CD8-positive, alpha-beta memory T cell (primary cell): Measurements from ENCODE around the gene SH3BP4. TPM values are rescaled to one million over a fixed set of nuclear protein-coding genes. Genes with fewer than 3 reads are reported as not detected.

Experiments used
- CTCF ChIA-PET: fragments of 350-600 bp; sonication (Branson Sonifier 250); formaldehyde crosslinking; loops from one replicate; lab custom pipeline; 2021; ENCODE audit warnings: antibody characterized with exemption; lab: Charles Lee
- POLR2A ChIA-PET: fragments of 350-600 bp; sonication (Branson Sonifier 250); formaldehyde crosslinking; loops from one replicate; lab custom pipeline; 2021; ENCODE audit warnings: antibody characterized with exemption; lab: Charles Lee
- DNase-seq, 5 donors: peaks; one replicate each; pipeline versions ENCODE4 v3.0.0 to v3.0.0-alpha.2; 2020 to 2022; ENCODE audit warnings: mixed read lengths in 1 of 5
- H3K27ac ChIP-seq: one replicate; pipeline ENCODE4 v1.7.0; 2013; ENCODE audit warnings: low read depth, mild to moderate bottlenecking, low read length, moderate library complexity
- H3K27me3 ChIP-seq: 2 replicates; pipeline ENCODE4 v1.7.0; 2013; ENCODE audit warnings: low read length, mild to moderate bottlenecking; ENCODE audit not compliant: insufficient read depth, poor library complexity, severe bottlenecking
- H3K36me3 ChIP-seq: 2 replicates; pipeline ENCODE4 v1.7.0; 2013; ENCODE audit warnings: mild to moderate bottlenecking, low read length, moderate library complexity; ENCODE audit not compliant: insufficient read depth
- H3K4me1 ChIP-seq: 2 replicates; pipeline ENCODE4 v1.7.0; 2013; ENCODE audit warnings: mild to moderate bottlenecking, low read length, moderate library complexity; ENCODE audit not compliant: insufficient read depth
- H3K4me3 ChIP-seq: 2 replicates; pipeline ENCODE4 v1.7.0; 2013; ENCODE audit warnings: mild to moderate bottlenecking, low read length
- H3K9me3 ChIP-seq: 2 replicates; pipeline ENCODE4 v1.7.0; 2013; ENCODE audit warnings: mild to moderate bottlenecking, low read length
- H3K27ac Mint-ChIP-seq, 8 donors: one replicate each; pipeline ENCODE4 v1.8.0; 2020 to 2021; ENCODE audit warnings: mixed read lengths in 8 of 8, mild to moderate bottlenecking in 6 of 8, inconsistent platforms in 3 of 8, moderate library complexity in 3 of 8
- H3K27me3 Mint-ChIP-seq, 2 donors: one replicate each; pipeline ENCODE4 v1.8.0; 2020 to 2021; ENCODE audit warnings: mixed read lengths in 2 of 2, mild to moderate bottlenecking in 1 of 2, moderate library complexity in 1 of 2
- H3K36me3 Mint-ChIP-seq, 3 donors: one replicate each; pipeline ENCODE4 v1.8.0; 2020 to 2021; ENCODE audit warnings: mixed read lengths in 3 of 3, inconsistent platforms in 1 of 3, mild to moderate bottlenecking in 1 of 3
- H3K4me1 Mint-ChIP-seq, 3 donors: one replicate each; pipeline ENCODE4 v1.8.0; 2020 to 2021; ENCODE audit warnings: mixed read lengths in 3 of 3, inconsistent platforms in 1 of 3, mild to moderate bottlenecking in 1 of 3
- H3K4me3 Mint-ChIP-seq, 7 donors: one replicate each; pipeline ENCODE4 v1.8.0; 2020 to 2021; ENCODE audit warnings: mixed read lengths in 7 of 7, mild to moderate bottlenecking in 6 of 7, moderate library complexity in 4 of 7, inconsistent platforms in 2 of 7
- H3K9me3 Mint-ChIP-seq, 5 donors: one replicate each; pipeline ENCODE4 v1.8.0; 2020 to 2022; ENCODE audit warnings: mixed read lengths in 5 of 5, mild to moderate bottlenecking in 3 of 5, moderate library complexity in 2 of 5, inconsistent platforms in 1 of 5
- polyA plus RNA-seq: library from polyadenylated mRNA; unstranded; fragments of 300-500 nt; fragmentation: Illumina TruSeq; gene quantifications from one replicate; pipeline ENCODE4 v1.2.3, GENCODE V29; 2021
- total RNA-seq, 2 experiments: library from RNA; stranded (reverse); gene quantifications; one replicate each; pipeline ENCODE4 v1.2.3, GENCODE V29; 2021

Gene SH3BP4
- total and polyA plus RNA-seq, 3 experiments from 2014 or later: 0.18 TPM; not detected in 2

DNA sequence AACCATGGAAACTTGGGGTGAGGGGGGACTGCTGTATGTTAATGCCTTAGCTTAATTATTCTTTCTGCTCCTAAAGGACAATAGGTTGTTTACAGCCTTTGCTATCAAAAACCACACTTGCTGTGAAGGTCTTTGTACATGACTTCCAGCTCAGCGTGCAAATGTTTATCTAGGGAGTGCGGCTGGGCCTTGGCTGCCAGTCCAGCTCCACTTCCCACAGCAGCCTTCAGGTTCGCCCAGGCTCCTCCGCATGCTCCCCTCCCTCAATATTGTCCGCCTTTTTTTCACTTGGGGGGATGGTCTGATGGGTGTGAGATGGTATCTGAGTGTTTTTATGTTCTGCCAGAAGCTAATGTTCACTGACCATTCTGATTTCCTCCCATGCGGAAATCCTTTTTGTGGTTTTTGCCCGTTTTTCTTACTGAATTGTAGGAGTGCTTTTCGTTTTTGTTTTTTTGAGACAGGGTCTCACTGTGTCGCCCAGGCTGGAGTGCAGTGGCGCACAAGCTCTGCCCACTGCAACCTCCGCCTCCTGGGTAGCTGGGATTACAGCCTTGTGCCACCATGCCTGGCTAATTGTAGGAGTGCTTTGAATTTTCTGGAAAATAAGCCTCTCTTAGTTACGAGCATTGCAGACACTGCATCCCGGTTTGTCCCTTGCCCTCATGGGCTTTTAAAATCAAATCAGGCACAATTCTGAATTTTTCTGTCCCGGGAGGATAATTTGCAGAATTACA, 28.8 kb downstream of the SH3BP4 start:
- Mint-ChIP-seq H3K4me3 (no peak overlapping the region), H3K27me3 (peaks cover 0 to 5% of the 10 kb centered on the region in 2 donors), H3K36me3 (no peaks in the 10 kb centered on the region), H3K4me1 (no peaks in the 10 kb centered on the region), H3K9me3 (peaks cover 0 to 8% (median 0%) of the 10 kb centered on the region in 5 donors), H3K27ac (peak overlapping the region in 1 of 8 donors; percentile 4)
- no peak overlapping the region for H3K4me3 ChIP-seq
- H3K9me3 ChIP-seq: no peaks in the 10 kb centered on the region
- no peaks in the 10 kb centered on the region for H3K36me3 ChIP-seq
- H3K4me1 ChIP-seq: no peaks in the 10 kb centered on the region
- ChIA-PET POLR2A (no interaction called here), CTCF (no interaction called here)
- no peak for DNase-seq
- no peaks in the 10 kb centered on the region for H3K27me3 ChIP-seq
- no peak overlapping the region for H3K27ac ChIP-seq

DNA sequence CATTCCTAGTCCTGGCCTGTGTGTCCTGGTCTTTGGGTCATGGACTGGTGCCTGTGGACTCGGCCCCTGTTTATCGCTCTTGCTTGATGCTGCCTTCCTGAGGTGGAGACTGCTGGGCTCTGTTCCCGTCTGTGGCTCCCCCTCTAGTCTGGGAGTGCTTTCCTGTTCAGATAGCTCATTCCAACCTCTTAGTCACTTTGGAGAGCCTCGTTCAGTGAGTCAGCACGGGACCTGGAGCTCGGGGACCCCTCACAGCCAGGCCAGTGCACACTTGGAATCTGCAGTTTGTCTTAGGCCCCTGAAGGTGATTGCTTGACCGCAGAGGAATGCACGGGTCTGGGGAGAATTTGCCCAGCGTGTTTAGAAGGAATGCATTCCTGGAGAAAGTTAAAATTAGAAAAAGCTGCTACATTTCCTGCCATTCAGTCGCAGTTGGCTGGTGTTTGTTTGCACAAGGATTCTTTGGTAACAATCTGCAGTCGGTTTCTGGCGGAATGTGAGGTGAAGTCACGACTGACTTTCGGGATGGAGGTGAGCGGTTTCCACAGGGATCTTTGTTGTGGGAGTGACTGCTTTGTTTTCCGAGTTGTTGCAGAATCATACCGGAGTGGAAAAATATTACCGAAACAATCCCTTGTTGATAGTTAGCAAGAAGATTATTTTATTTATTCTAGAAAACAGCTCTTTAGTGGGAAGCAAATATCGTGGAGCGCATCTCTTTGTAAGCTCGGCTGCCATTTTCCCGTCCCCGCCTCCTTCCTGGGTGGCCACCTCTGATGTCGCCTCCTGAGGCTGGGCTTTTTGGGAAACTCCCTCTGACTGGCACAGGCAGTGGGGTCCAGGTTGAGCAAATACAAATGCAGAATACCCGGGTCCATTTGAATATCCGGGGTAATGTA, 29.6 kb downstream of the SH3BP4 start:
- POLR2A ChIA-PET: no interaction called here
- no peak for DNase-seq
- Histone ChIP-seq H3K4me3 (no peak overlapping the region), H3K27ac (no peak overlapping the region), H3K9me3 (no peaks in the 10 kb centered on the region), H3K27me3 (no peaks in the 10 kb centered on the region), H3K36me3 (no peaks in the 10 kb centered on the region), H3K4me1 (no peaks in the 10 kb centered on the region)
- Mint-ChIP-seq H3K4me1 (no peaks in the 10 kb centered on the region), H3K27ac (no peak overlapping the region), H3K36me3 (no peaks in the 10 kb centered on the region), H3K27me3 (peaks cover 0 to 5% of the 10 kb centered on the region in 2 donors), H3K4me3 (no peak overlapping the region), H3K9me3 (peaks cover 0 to 8% (median 0%) of the 10 kb centered on the region in 5 donors)
- CTCF ChIA-PET: no interaction called here

DNA sequence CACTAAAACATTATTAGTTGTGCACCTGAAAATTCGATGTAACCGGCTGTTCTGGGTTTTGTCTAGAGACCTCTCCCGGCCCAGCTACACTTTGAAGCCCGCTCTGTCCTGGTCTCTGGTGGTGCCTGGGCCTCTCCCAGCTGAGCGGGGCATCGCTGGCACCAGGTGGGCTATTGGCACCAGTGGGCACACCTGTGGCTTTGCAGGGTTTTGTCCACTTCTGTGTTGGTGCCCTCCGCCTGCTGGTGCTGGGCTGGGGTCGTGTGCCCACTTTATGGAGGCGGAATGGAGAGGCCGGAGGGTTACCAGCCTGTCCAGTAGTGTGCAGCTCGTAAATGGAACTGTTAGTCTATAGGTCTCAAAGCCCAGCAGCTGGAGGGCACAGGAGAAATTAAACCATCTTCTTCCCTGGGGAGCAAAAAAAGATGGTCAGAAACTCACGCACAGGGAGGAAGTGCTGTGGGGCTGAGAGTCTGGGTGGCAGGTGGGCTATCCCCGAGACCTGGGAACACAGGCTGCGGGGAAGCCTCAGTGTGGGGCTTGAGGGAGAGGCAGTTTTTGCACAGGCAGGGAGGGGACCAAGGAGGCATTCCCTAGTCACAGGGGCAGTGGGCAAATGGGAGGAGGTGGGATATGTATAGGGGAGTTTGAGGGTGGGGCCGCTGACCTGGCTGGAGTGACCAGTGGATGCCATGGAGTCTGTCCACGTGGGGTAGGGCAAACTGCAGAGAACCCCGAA, 30.4 kb downstream of the SH3BP4 start:
- ChIA-PET CTCF (no interaction called here), POLR2A (no interaction called here)
- no peaks in the 10 kb centered on the region for H3K4me1 Mint-ChIP-seq
- Histone ChIP-seq H3K36me3 (no peaks in the 10 kb centered on the region), H3K9me3 (no peaks in the 10 kb centered on the region), H3K27me3 (no peaks in the 10 kb centered on the region), H3K4me1 (no peaks in the 10 kb centered on the region), H3K27ac (no peak overlapping the region), H3K4me3 (no peak overlapping the region)
- DNase-seq: no peak
- H3K4me3 Mint-ChIP-seq: no peak overlapping the region
- peaks cover 0 to 8% of the 10 kb centered on the region in 2 donors for H3K27me3 Mint-ChIP-seq
- H3K36me3 Mint-ChIP-seq: no peaks in the 10 kb centered on the region
- no peak overlapping the region for H3K27ac Mint-ChIP-seq
- H3K9me3 Mint-ChIP-seq: peaks cover 0 to 8% (median 0%) of the 10 kb centered on the region in 5 donors

DNA sequence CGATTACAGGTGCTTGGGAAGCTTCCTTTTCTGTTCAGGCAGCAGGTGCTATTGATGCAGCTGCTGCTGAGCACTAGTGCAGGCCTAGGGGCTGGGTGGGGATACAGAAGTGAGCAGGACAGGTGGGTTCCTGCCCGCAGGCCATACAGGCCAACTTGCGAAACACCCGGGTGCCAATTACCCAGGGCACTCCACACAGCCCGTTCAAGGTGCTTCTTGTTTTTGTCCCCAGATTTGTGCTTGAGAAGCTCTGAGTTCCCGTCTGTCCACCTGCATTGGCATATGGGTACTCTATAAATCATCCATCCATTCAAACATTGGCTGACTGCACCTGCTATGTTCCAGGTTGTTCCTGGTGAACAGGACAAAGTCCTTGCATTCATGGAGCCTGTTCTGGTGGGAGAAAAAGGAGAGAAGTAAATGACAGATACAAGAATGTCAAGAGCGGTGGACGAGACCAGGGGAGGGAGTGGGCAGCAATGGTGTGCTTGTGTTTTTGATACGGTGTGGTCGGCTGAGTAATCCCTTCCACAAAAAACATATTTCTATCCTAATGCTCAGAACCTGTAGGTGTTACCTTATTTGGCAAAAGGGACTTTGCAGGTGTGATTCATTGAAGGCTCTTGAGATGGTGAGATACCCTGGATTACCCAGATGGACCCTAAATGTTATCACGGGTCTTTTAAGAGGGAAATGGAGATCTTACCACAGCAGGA, 31.4 kb downstream of the SH3BP4 start:
- Mint-ChIP-seq H3K27ac (no peak overlapping the region), H3K27me3 (peaks cover 5 to 9% of the 10 kb centered on the region in 2 donors), H3K36me3 (no peaks in the 10 kb centered on the region), H3K9me3 (peaks cover 0 to 8% (median 0%) of the 10 kb centered on the region in 5 donors), H3K4me1 (no peaks in the 10 kb centered on the region), H3K4me3 (no peak overlapping the region)
- no peaks in the 10 kb centered on the region for H3K9me3 ChIP-seq
- no peak overlapping the region for H3K4me3 ChIP-seq
- CTCF ChIA-PET: no interaction called here
- H3K36me3 ChIP-seq: no peaks in the 10 kb centered on the region
- H3K27ac ChIP-seq: no peak overlapping the region
- POLR2A ChIA-PET: no interaction called here
- no peaks in the 10 kb centered on the region for H3K4me1 ChIP-seq
- H3K27me3 ChIP-seq: no peaks in the 10 kb centered on the region
- no peak for DNase-seq

DNA sequence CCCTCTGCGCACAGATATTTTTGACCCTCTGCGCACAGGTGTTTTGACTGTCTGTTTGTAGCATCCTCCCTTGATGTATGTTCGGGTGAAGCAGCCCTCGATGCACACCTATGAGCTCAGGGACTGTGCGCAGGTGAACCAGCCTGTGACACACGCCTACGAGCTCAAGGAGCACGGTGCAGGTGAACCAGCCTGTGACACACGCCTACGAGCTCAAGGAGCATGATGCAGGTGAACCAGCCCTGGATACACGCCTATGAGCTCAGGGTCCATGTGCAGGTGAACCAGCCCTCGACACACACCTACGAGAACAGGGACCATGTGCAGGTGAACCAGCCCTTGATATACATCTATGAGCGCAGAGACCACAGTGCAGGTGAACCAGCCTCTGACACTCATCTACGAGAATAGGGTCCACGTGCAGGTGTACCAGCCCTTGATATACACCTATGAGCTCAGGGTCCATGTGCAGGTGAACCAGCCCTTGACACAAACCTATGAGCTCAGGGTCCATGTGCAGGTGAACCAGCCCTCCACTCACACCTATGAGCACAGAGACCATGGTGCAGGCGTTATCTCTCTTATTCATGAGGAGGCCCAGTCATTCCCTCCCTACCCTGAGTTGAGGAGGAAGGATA, 33.9 kb downstream of the SH3BP4 start:
- Histone ChIP-seq H3K27me3 (no peaks in the 10 kb centered on the region), H3K27ac (no peak overlapping the region), H3K4me3 (no peak overlapping the region), H3K36me3 (no peaks in the 10 kb centered on the region), H3K4me1 (no peaks in the 10 kb centered on the region), H3K9me3 (no peaks in the 10 kb centered on the region)
- Mint-ChIP-seq H3K4me1 (no peaks in the 10 kb centered on the region), H3K9me3 (no peaks in the 10 kb centered on the region), H3K4me3 (no peak overlapping the region), H3K27ac (peak overlapping the region in 1 of 8 donors; percentile 55), H3K27me3 (peaks cover 12 to 13% of the 10 kb centered on the region in 2 donors), H3K36me3 (no peaks in the 10 kb centered on the region)
- POLR2A ChIA-PET: no interaction called here
- no peak for DNase-seq
- CTCF ChIA-PET: no interaction called here

DNA sequence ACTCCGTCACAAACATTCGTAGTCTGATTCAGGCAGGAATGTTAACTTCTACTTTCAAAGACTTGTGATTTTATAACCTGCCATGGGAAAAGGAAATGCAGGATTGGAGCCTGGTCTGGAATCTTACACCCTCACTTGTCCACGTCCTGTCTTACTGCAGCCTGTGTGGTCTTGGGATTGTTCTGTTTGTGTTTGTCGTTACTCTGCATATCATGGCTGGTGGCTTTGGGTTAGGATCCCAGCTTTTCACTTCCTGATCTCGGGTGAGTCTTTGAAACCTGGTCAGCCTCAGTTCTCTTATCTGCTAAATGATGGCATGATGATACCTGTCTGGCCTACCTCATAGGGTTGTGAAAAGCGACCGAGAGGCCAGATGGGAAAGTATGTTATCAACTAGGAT, 34.6 kb downstream of the SH3BP4 start:
- H3K4me3 ChIP-seq: no peak overlapping the region
- H3K9me3 ChIP-seq: no peaks in the 10 kb centered on the region
- H3K27ac ChIP-seq: no peak overlapping the region
- H3K4me1 Mint-ChIP-seq: no peaks in the 10 kb centered on the region
- H3K4me1 ChIP-seq: no peaks in the 10 kb centered on the region
- ChIA-PET CTCF (no interaction called here), POLR2A (no interaction called here)
- no peaks in the 10 kb centered on the region for H3K27me3 ChIP-seq
- H3K4me3 Mint-ChIP-seq: no peak overlapping the region
- H3K27me3 Mint-ChIP-seq: peaks cover 12 to 13% of the 10 kb centered on the region in 2 donors
- DNase-seq: no peak
- no peaks in the 10 kb centered on the region for H3K9me3 Mint-ChIP-seq
- no peaks in the 10 kb centered on the region for H3K36me3 ChIP-seq
- H3K27ac Mint-ChIP-seq: no peak overlapping the region
- H3K36me3 Mint-ChIP-seq: no peaks in the 10 kb centered on the region

DNA sequence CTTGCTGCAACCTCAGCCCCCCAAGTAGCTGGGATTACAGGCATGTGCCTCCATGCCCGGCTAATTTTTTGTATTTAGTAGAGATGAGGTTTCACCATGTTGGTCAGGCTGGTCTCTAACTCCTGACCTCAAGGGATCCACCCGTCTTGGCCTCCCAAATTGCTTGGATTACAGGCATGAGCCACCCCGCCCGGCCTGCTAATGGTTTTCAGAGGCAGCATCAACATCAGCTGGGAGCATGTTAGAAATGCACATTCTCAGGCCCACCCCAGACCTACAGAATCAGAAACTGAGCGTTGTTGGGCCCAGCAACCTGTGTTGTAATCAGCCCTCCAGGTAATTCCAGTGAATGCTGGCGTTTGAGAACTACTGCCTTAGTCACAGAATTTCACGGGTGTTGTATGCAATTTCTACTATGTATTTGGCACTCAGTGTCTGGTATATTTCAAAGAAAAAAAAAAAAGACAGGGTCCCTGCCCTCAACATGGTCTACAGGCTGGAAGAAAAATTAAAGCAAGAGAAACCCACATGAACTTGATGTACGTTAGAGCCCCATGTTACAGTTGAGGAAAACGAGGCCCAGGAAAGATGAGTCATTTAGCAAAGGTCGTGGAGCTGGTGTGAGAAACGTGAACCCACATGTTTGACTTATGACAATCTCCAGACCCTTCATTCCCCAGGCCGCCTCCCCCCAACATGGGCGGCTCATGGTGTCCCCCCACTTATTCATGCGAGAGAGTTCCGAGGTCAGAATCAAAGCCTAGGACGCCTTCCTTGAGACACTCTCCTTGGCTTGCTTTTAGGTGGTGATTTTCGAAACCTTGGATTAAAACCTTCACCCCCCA, 35.3 kb downstream of the SH3BP4 start:
- Histone ChIP-seq H3K4me1 (no peaks in the 10 kb centered on the region), H3K36me3 (no peaks in the 10 kb centered on the region), H3K4me3 (no peak overlapping the region), H3K27me3 (no peaks in the 10 kb centered on the region), H3K9me3 (no peaks in the 10 kb centered on the region), H3K27ac (no peak overlapping the region)
- H3K36me3 Mint-ChIP-seq: no peaks in the 10 kb centered on the region
- no peak overlapping the region for H3K27ac Mint-ChIP-seq
- ChIA-PET POLR2A (no interaction called here), CTCF (no interaction called here)
- no peaks in the 10 kb centered on the region for H3K4me1 Mint-ChIP-seq
- H3K4me3 Mint-ChIP-seq: no peak overlapping the region
- peaks cover 0 to 2% (median 0%) of the 10 kb centered on the region in 5 donors for H3K9me3 Mint-ChIP-seq
- DNase-seq: no peak
- peaks cover 12 to 13% of the 10 kb centered on the region in 2 donors for H3K27me3 Mint-ChIP-seq
